Mucosa of descending colon (tissue), 3 donors: ENCODE data around the gene PHF12. TPM values are rescaled to one million over a fixed set of nuclear protein-coding genes. Genes with fewer than 3 reads are reported as not detected.

ENCODE experiments used
- ATAC-seq: fragments of 200-7000 bp; cut with Tn5 transposase; one replicate; pipeline ENCODE4 v1.9.1; 2020; ENCODE audit warnings: mild to moderate bottlenecking, moderate library complexity
- DNase-seq, 3 donors: peaks; one replicate each; pipeline ENCODE4 v3.0.0-alpha.2; 2020
- H3K36me3 ChIP-seq: fragments of 200-600 bp; one replicate; pipeline ENCODE4 v1.8.0; 2021; ENCODE audit warnings: low read depth, mild to moderate bottlenecking
- H3K4me1 ChIP-seq: fragments of 200-600 bp; one replicate; pipeline ENCODE4 v1.8.0; 2021; ENCODE audit warnings: low read depth, mild to moderate bottlenecking
- H3K4me3 ChIP-seq: fragments of 200-600 bp; one replicate; pipeline ENCODE4 v1.8.0; 2021; ENCODE audit warnings: mild to moderate bottlenecking
- H3K9me3 ChIP-seq: fragments of 200-600 bp; one replicate; pipeline ENCODE4 v1.8.0; 2021; ENCODE audit warnings: mild to moderate bottlenecking
- CTCF ChIP-seq: fragments of 200-600 bp; IDR thresholded peaks from one replicate; pipeline ENCODE4 v1.8.0; 2022; ENCODE audit warnings: antibody characterized with exemption, mild to moderate bottlenecking
- intact Hi-C, 2 donors: fragments of 100-400 bp; cut with DNase I in 1 of 2; cut with micrococcal nuclease in 1 of 2; formaldehyde crosslinking; loops; one replicate each; pipeline versions ENCODE4 v1.11.0 to v1.11.1; 2022; cut with DNase I, micrococcal nuclease
- total RNA-seq, 3 donors: library from RNA; stranded (reverse); fragmentation: NEBNext Ultra II Directional in 2 of 3; extraction: Animal tissue kit (Norgen Biotek cat#: 25700) in 2 of 3; gene quantifications; one replicate each; pipeline versions ENCODE4 v1.2.1 to v1.2.4, GENCODE V29; 2021 to 2023
- donor health status: DM: no; HTN: no; CAD: no; lungs with moderate emphysema.
- donor health status: DM: no; HTN: no; CAD: no.
- donor health status: DM: no; HTN: yes; CAD: no.

Gene PHF12
- total RNA-seq, 3 donors from 2014 or later = 35.9 to 59.7 (median 39.2) TPM

DNA sequence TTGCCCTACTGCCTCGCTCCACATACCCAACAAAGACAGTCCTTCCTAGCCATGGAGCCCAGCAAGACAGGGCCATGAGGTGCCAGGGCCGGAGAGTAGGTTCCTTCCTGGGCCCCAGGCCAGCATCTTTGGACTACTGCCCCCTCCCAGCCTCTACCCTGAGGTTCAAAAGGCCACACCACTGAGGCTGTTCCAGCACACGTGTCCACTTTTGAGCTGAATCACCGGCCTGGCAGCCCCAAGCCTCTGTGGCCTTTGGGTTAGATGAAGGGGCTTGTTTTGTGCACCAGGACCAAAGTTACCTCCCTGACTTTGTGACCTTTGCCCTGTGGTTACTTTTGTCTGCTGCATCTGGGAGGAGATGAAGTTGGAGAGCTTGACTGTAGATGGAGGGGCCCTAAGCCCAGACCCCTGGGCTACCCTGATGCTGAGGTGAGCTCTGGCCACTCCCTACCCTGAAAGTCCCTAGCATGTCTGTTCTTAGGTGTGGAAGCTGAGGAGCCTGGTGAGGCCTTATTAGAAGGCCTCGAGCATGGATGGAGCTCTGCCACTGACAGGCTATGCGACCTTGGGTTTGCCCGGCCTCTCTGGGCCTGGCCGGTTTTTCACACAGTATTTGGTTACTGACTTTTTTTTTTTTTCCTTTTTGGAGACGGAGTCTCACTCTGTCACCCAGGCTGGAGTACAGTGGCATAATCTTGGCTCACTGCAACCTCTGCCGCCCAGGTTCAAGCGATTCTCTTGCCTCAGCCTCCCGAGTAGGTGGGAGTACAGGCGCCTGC, 42.5 kb upstream of the PHF12 start:
- no peak for TF ChIP-seq CTCF
- ATAC-seq = no peak
- intact Hi-C loops = no loop called here
- H3K4me3 ChIP-seq = no peak overlapping the region
- H3K9me3 ChIP-seq = no peaks in the 10 kb centered on the region
- H3K4me1 ChIP-seq = no peaks in the 10 kb centered on the region
- H3K36me3 ChIP-seq = no peaks in the 10 kb centered on the region
- peak in 1 of 3 donors; percentile 10 for DNase-seq

GRCh38 chr17:28992625-28993600, 41.6 kb upstream of the PHF12 start:
- ATAC-seq (no peak), DNase-seq (peak in 1 of 3 donors; percentile 25)
- Histone ChIP-seq H3K36me3 (no peaks in the 10 kb centered on the region), H3K4me3 (no peak overlapping the region), H3K4me1 (no peaks in the 10 kb centered on the region), H3K9me3 (no peaks in the 10 kb centered on the region)
- intact Hi-C loops = no loop called here
- no peak for TF ChIP-seq CTCF

GRCh38 chr17:28992185-28992584, 40.9 kb upstream of the PHF12 start:
- H3K4me3 ChIP-seq = no peak overlapping the region
- H3K4me1 ChIP-seq = no peaks in the 10 kb centered on the region
- no peaks in the 10 kb centered on the region for H3K9me3 ChIP-seq
- ATAC-seq (no peak), DNase-seq (peak in 1 of 3 donors; percentile 10)
- intact Hi-C loops = no loop called here
- TF ChIP-seq CTCF = no peak
- no peaks in the 10 kb centered on the region for H3K36me3 ChIP-seq

DNA sequence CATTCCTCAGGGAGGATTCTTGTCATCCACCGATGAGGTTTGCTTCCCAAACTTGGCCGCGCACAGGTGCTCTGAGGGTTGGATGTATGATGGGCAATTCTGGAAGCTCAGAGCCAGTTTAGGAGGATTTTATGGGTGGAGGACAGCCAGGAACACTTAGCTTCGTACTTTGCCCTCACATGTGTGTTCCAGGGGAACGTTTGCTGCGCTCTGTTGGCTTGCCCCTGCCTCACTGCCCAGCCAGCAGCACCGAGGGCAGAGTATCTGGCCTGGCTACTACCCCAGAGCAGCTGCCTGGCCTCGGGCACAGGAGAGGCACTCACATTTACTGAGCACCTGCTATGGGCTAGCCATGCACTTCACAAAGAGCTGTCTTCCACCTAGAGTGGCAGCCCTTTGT, 40.5 kb upstream of the PHF12 start:
- no peak overlapping the region for H3K4me3 ChIP-seq
- no peak for TF ChIP-seq CTCF
- DNase-seq (no peak), ATAC-seq (peak; percentile 14)
- no peaks in the 10 kb centered on the region for H3K9me3 ChIP-seq
- intact Hi-C loops = no loop called here
- no peaks in the 10 kb centered on the region for H3K36me3 ChIP-seq
- no peaks in the 10 kb centered on the region for H3K4me1 ChIP-seq

DNA sequence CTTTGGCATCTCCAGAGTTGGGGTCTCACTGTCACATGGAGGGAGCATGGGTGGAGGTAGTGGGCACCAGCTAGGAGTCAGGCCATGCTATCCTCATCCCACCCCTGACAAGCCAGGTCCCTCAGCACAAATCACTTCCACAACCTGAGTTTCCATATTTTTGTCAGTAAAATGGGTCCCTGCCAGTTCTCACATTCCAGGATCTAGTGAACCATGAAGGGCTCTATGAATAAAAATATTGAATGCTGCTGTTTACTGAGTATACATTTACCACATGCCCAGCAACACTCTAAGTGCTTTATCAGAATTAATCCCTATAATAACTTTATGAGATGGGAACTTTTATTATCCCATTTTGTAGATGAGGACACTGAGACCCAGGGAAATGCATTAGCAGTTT, 37.7 kb upstream of the PHF12 start:
- intact Hi-C loops = no loop called here
- no peak for ATAC-seq
- Histone ChIP-seq H3K9me3 (no peaks in the 10 kb centered on the region), H3K4me1 (no peaks in the 10 kb centered on the region), H3K4me3 (no peak overlapping the region), H3K36me3 (no peaks in the 10 kb centered on the region)
- no peak for TF ChIP-seq CTCF
- no peak for DNase-seq
